ENCODE results near the gene CTNNA3.

Gene CTNNA3

GRCh38 chr10:66755474-66755873 lies 940.5 kb downstream of the CTNNA3 start:
- Histone ChIP-seq H3K4me1 (ENCODE audit: control insufficient read depth in 1 of 2, insufficient read depth in 2 of 2, low read length in 2 of 2) (no peaks in the 10 kb centered on the region), H3K36me3 (ENCODE audit: control insufficient read depth in 1 of 2, insufficient read depth in 2 of 2, low read length in 2 of 2) (no peaks in the 10 kb centered on the region), H3K27me3 (ENCODE audit: control insufficient read depth in 1 of 2, insufficient read depth in 2 of 2, low read length in 2 of 2) (no peaks in the 10 kb centered on the region), H3K9ac (ENCODE audit: low read depth in 1 of 2, low read length in 2 of 2) (no peak overlapping the region), H3K4me3 (ENCODE audit: low read depth in 1 of 2, low read length in 2 of 2) (no peak overlapping the region), H3K27ac (ENCODE audit: low read depth, low read length) (no peak overlapping the region), H3K9me3 (ENCODE audit: control insufficient read depth in 1 of 2, low read length in 2 of 2) (no peaks in the 10 kb centered on the region)

DNA sequence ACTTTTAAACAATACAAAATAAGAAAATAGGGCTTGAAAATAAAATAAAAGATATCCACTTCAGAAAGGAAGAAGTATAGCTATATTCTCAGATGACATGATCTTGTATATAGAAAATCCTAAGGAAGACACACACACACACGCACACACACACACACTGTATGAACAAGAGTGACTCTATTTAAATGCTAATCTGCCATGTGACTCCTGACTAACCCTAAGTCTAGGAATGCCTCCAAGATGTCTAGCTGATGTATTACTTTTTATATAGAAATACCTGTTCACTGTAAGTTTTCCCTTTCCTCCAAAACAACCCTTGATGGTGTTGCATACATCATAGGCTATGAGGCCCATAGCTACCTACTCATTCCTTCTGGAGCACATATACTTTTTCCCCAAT lies 943.3 kb downstream of the CTNNA3 start:
- no peak overlapping the region for H3K4me3 ChIP-seq (ENCODE audit: low read depth in 1 of 2, low read length in 2 of 2)
- no peaks in the 10 kb centered on the region for H3K4me1 ChIP-seq (ENCODE audit: control insufficient read depth in 1 of 2, insufficient read depth in 2 of 2, low read length in 2 of 2)
- no peaks in the 10 kb centered on the region for H3K27me3 ChIP-seq (ENCODE audit: control insufficient read depth in 1 of 2, insufficient read depth in 2 of 2, low read length in 2 of 2)
- no peak overlapping the region for H3K9ac ChIP-seq (ENCODE audit: low read depth in 1 of 2, low read length in 2 of 2)
- no peaks in the 10 kb centered on the region for H3K9me3 ChIP-seq (ENCODE audit: control insufficient read depth in 1 of 2, low read length in 2 of 2)
- H3K27ac ChIP-seq (ENCODE audit: low read depth, low read length), result no peak overlapping the region
- no peaks in the 10 kb centered on the region for H3K36me3 ChIP-seq (ENCODE audit: control insufficient read depth in 1 of 2, insufficient read depth in 2 of 2, low read length in 2 of 2)

GRCh38 chr10:66748217-66748616 lies 947.8 kb downstream of the CTNNA3 start:
- Histone ChIP-seq H3K27ac (ENCODE audit: low read depth, low read length) (no peak overlapping the region), H3K4me3 (ENCODE audit: low read depth in 1 of 2, low read length in 2 of 2) (no peak overlapping the region), H3K4me1 (ENCODE audit: control insufficient read depth in 1 of 2, insufficient read depth in 2 of 2, low read length in 2 of 2) (no peaks in the 10 kb centered on the region), H3K9me3 (ENCODE audit: control insufficient read depth in 1 of 2, low read length in 2 of 2) (no peaks in the 10 kb centered on the region), H3K36me3 (ENCODE audit: control insufficient read depth in 1 of 2, insufficient read depth in 2 of 2, low read length in 2 of 2) (no peaks in the 10 kb centered on the region), H3K27me3 (ENCODE audit: control insufficient read depth in 1 of 2, insufficient read depth in 2 of 2, low read length in 2 of 2) (no peaks in the 10 kb centered on the region), H3K9ac (ENCODE audit: low read depth in 1 of 2, low read length in 2 of 2) (no peak overlapping the region)

DNA sequence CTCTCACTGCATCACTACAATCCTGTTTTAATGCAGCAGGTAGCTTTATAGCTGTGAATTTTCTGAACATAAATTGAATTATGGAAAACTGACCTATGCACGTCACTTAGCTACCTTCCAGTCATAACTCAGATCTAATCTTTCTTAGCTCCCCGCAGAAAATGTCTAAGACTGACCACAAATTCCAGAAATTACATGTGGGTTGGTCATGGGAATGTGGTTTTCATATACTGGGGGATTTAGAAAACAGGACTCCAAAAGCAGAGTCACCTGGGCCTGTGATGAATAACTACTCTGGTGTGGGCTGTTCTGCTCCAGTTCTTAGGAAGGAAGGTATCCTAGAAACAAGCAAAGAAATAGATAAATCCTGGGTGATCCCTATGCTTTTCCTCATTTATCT lies 948.5 kb downstream of the CTNNA3 start:
- Histone ChIP-seq H3K9me3 (ENCODE audit: control insufficient read depth in 1 of 2, low read length in 2 of 2) (no peaks in the 10 kb centered on the region), H3K4me3 (ENCODE audit: low read depth in 1 of 2, low read length in 2 of 2) (no peak overlapping the region), H3K9ac (ENCODE audit: low read depth in 1 of 2, low read length in 2 of 2) (no peak overlapping the region), H3K36me3 (ENCODE audit: control insufficient read depth in 1 of 2, insufficient read depth in 2 of 2, low read length in 2 of 2) (no peaks in the 10 kb centered on the region), H3K27ac (ENCODE audit: low read depth, low read length) (no peak overlapping the region), H3K27me3 (ENCODE audit: control insufficient read depth in 1 of 2, insufficient read depth in 2 of 2, low read length in 2 of 2) (no peaks in the 10 kb centered on the region), H3K4me1 (ENCODE audit: control insufficient read depth in 1 of 2, insufficient read depth in 2 of 2, low read length in 2 of 2) (no peaks in the 10 kb centered on the region)

DNA sequence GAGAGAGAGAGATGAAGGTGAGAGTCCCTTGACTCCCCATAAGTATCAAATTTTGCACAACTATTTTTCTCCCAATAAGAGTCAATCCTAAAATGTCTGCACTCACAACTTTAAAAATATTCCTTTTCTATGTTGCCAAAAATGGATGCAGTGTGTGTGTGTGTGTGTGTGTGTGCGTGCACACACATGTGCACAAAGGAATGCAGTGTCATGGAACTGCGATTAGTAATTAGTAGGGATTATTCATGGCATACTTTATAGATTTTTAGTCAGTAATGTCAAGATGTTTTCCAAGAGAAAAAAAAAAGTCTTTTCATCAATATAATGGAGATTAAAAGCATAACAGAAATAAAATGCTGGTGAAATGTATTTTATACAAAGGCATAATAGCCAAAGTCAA lies 949.3 kb downstream of the CTNNA3 start:
- Histone ChIP-seq H3K4me3 (ENCODE audit: low read depth in 1 of 2, low read length in 2 of 2) (no peak overlapping the region), H3K36me3 (ENCODE audit: control insufficient read depth in 1 of 2, insufficient read depth in 2 of 2, low read length in 2 of 2) (no peaks in the 10 kb centered on the region), H3K9ac (ENCODE audit: low read depth in 1 of 2, low read length in 2 of 2) (no peak overlapping the region), H3K27ac (ENCODE audit: low read depth, low read length) (no peak overlapping the region), H3K9me3 (ENCODE audit: control insufficient read depth in 1 of 2, low read length in 2 of 2) (no peaks in the 10 kb centered on the region), H3K27me3 (ENCODE audit: control insufficient read depth in 1 of 2, insufficient read depth in 2 of 2, low read length in 2 of 2) (no peaks in the 10 kb centered on the region), H3K4me1 (ENCODE audit: control insufficient read depth in 1 of 2, insufficient read depth in 2 of 2, low read length in 2 of 2) (no peaks in the 10 kb centered on the region)

GRCh38 chr10:66746246-66746645 lies 949.7 kb downstream of the CTNNA3 start:
- Histone ChIP-seq H3K27ac (ENCODE audit: low read depth, low read length) (no peak overlapping the region), H3K4me3 (ENCODE audit: low read depth in 1 of 2, low read length in 2 of 2) (no peak overlapping the region), H3K9me3 (ENCODE audit: control insufficient read depth in 1 of 2, low read length in 2 of 2) (no peaks in the 10 kb centered on the region), H3K36me3 (ENCODE audit: control insufficient read depth in 1 of 2, insufficient read depth in 2 of 2, low read length in 2 of 2) (no peaks in the 10 kb centered on the region), H3K9ac (ENCODE audit: low read depth in 1 of 2, low read length in 2 of 2) (no peak overlapping the region), H3K4me1 (ENCODE audit: control insufficient read depth in 1 of 2, insufficient read depth in 2 of 2, low read length in 2 of 2) (no peaks in the 10 kb centered on the region), H3K27me3 (ENCODE audit: control insufficient read depth in 1 of 2, insufficient read depth in 2 of 2, low read length in 2 of 2) (no peaks in the 10 kb centered on the region)

DNA sequence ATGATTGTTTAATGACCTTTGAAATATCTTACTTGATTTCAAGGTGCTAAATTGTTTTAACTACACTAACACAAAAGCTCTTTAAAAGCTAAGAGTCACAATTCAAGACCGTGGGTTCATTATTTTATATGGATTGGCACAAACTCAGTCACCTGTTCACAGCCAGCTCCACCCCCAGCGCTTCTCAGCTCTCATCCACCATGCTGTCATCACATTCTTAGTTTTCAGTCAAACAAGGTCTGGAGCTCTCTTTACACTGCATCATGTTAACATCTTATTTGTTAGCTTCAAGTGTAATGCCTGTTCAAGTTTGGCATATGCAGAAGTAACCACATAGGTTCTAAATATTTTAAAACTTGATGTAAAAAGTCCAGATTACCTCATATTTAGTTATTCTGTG lies 951.1 kb downstream of the CTNNA3 start:
- Histone ChIP-seq H3K27me3 (ENCODE audit: control insufficient read depth in 1 of 2, insufficient read depth in 2 of 2, low read length in 2 of 2) (no peaks in the 10 kb centered on the region), H3K4me1 (ENCODE audit: control insufficient read depth in 1 of 2, insufficient read depth in 2 of 2, low read length in 2 of 2) (no peaks in the 10 kb centered on the region), H3K4me3 (ENCODE audit: low read depth in 1 of 2, low read length in 2 of 2) (no peak overlapping the region), H3K36me3 (ENCODE audit: control insufficient read depth in 1 of 2, insufficient read depth in 2 of 2, low read length in 2 of 2) (no peaks in the 10 kb centered on the region), H3K27ac (ENCODE audit: low read depth, low read length) (no peak overlapping the region), H3K9me3 (ENCODE audit: control insufficient read depth in 1 of 2, low read length in 2 of 2) (no peaks in the 10 kb centered on the region), H3K9ac (ENCODE audit: low read depth in 1 of 2, low read length in 2 of 2) (no peak overlapping the region)

DNA sequence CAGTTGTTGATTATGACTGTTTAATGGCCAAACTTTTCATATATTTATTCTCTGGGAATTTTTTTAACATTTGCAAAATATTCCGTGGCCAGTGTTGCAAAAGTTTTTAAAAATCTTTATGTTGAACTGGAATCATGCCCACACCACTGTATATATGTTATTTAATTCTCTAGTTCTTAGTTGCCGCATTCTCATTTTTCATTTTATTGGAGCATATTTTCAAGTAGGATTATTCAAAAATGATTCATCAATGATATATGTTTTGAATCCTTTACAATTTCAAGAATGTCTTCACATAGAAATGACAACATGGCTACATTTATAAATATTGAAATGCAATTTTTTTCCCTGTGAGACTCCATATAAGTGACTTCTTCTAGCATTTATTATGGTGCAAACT lies 958.8 kb downstream of the CTNNA3 start:
- no peaks in the 10 kb centered on the region for H3K27me3 ChIP-seq (ENCODE audit: control insufficient read depth in 1 of 2, insufficient read depth in 2 of 2, low read length in 2 of 2)
- no peak overlapping the region for H3K4me3 ChIP-seq (ENCODE audit: low read depth in 1 of 2, low read length in 2 of 2)
- H3K9ac ChIP-seq (ENCODE audit: low read depth in 1 of 2, low read length in 2 of 2), result no peak overlapping the region
- no peak overlapping the region for H3K27ac ChIP-seq (ENCODE audit: low read depth, low read length)
- no peaks in the 10 kb centered on the region for H3K36me3 ChIP-seq (ENCODE audit: control insufficient read depth in 1 of 2, insufficient read depth in 2 of 2, low read length in 2 of 2)
- H3K4me1 ChIP-seq (ENCODE audit: control insufficient read depth in 1 of 2, insufficient read depth in 2 of 2, low read length in 2 of 2), result no peaks in the 10 kb centered on the region
- H3K9me3 ChIP-seq (ENCODE audit: control insufficient read depth in 1 of 2, low read length in 2 of 2), result no peaks in the 10 kb centered on the region

GRCh38 chr10:66723608-66724400 lies 972.2 kb downstream of the CTNNA3 start:
- H3K9ac ChIP-seq (ENCODE audit: low read depth in 1 of 2, low read length in 2 of 2), result no peak overlapping the region
- no peaks in the 10 kb centered on the region for H3K9me3 ChIP-seq (ENCODE audit: control insufficient read depth in 1 of 2, low read length in 2 of 2)
- H3K27me3 ChIP-seq (ENCODE audit: control insufficient read depth in 1 of 2, insufficient read depth in 2 of 2, low read length in 2 of 2), result no peaks in the 10 kb centered on the region
- no peak overlapping the region for H3K27ac ChIP-seq (ENCODE audit: low read depth, low read length)
- H3K4me3 ChIP-seq (ENCODE audit: low read depth in 1 of 2, low read length in 2 of 2), result no peak overlapping the region
- H3K36me3 ChIP-seq (ENCODE audit: control insufficient read depth in 1 of 2, insufficient read depth in 2 of 2, low read length in 2 of 2), result no peaks in the 10 kb centered on the region
- no peaks in the 10 kb centered on the region for H3K4me1 ChIP-seq (ENCODE audit: control insufficient read depth in 1 of 2, insufficient read depth in 2 of 2, low read length in 2 of 2)

GRCh38 chr10:66719483-66719882 lies 976.5 kb downstream of the CTNNA3 start:
- Histone ChIP-seq H3K36me3 (ENCODE audit: control insufficient read depth in 1 of 2, insufficient read depth in 2 of 2, low read length in 2 of 2) (no peaks in the 10 kb centered on the region), H3K9me3 (ENCODE audit: control insufficient read depth in 1 of 2, low read length in 2 of 2) (no peaks in the 10 kb centered on the region), H3K4me1 (ENCODE audit: control insufficient read depth in 1 of 2, insufficient read depth in 2 of 2, low read length in 2 of 2) (peaks cover 0 to 7% of the 10 kb centered on the region in 2 donors), H3K27ac (ENCODE audit: low read depth, low read length) (no peak overlapping the region), H3K9ac (ENCODE audit: low read depth in 1 of 2, low read length in 2 of 2) (no peak overlapping the region), H3K4me3 (ENCODE audit: low read depth in 1 of 2, low read length in 2 of 2) (no peak overlapping the region), H3K27me3 (ENCODE audit: control insufficient read depth in 1 of 2, insufficient read depth in 2 of 2, low read length in 2 of 2) (no peaks in the 10 kb centered on the region)

Measured in duodenal mucosa (tissue), 2 donors.